WERI-Rb-1 (cell line): Measurements from ENCODE around the gene PTPN23.

Source experiments
- DNase-seq: peaks from one replicate; pipeline ENCODE4 v3.0.0-alpha.2; 2020
- H3K27ac ChIP-seq: fragments of 250-450 bp; sonication (Bioruptor Pico); 2 replicates; pipeline ENCODE4 v1.5.1; 2020; ENCODE audit warnings: mild to moderate bottlenecking, moderate library complexity
- H3K27me3 ChIP-seq: fragments of 250-450 bp; sonication (Bioruptor Pico); 2 replicates; pipeline ENCODE4 v1.5.1; 2021; ENCODE audit warnings: mild to moderate bottlenecking, low read depth, moderate library complexity; ENCODE audit not compliant: insufficient read depth, severe bottlenecking
- H3K36me3 ChIP-seq: fragments of 250-450 bp; sonication (Bioruptor Pico); 2 replicates; pipeline ENCODE4 v1.5.1; 2020; ENCODE audit warnings: mild to moderate bottlenecking, moderate library complexity
- H3K4me3 ChIP-seq: 2 replicates; pipeline ENCODE4 v1.5.1; 2011; ENCODE audit warnings: low read depth, mild to moderate bottlenecking, control low read depth, low read length
- H3K9me3 ChIP-seq: fragments of 250-450 bp; sonication (Bioruptor Pico); 2 replicates; pipeline ENCODE4 v1.5.1; 2021; ENCODE audit warnings: mild to moderate bottlenecking, moderate library complexity; ENCODE audit not compliant: severe bottlenecking
- CTCF ChIP-seq: IDR thresholded peaks from 2 replicates; pipeline ENCODE4 v1.5.1; 2011; ENCODE audit warnings: low read depth, mild to moderate bottlenecking, control low read depth, inconsistent platforms, low read length

Gene PTPN23

GRCh38 chr3:47420044-47420430 lies 39.2 kb downstream of the PTPN23 start:
- no peak overlapping the region for H3K27ac ChIP-seq
- H3K36me3 ChIP-seq = peaks cover 67% of the 10 kb centered on the region

GRCh38 chr3:47420511-47421484 lies 40.0 kb downstream of the PTPN23 start:
- peak; percentile 90 for DNase-seq
- Histone ChIP-seq H3K9me3 (no peaks in the 10 kb centered on the region), H3K4me3 (no peak overlapping the region), H3K36me3 (peaks cover 63% of the 10 kb centered on the region), H3K27me3 (no peaks in the 10 kb centered on the region), H3K27ac (peak overlapping the region; percentile 77)
- TF ChIP-seq CTCF = peak; percentile 97

More at GRCh38 chr3:47420044-47420430, 39.2 kb downstream of the PTPN23 start:
- TF ChIP-seq CTCF = no peak
- no peaks in the 10 kb centered on the region for H3K27me3 ChIP-seq
- DNase-seq = no peak
- H3K4me3 ChIP-seq = no peak overlapping the region
- no peaks in the 10 kb centered on the region for H3K9me3 ChIP-seq

DNA sequence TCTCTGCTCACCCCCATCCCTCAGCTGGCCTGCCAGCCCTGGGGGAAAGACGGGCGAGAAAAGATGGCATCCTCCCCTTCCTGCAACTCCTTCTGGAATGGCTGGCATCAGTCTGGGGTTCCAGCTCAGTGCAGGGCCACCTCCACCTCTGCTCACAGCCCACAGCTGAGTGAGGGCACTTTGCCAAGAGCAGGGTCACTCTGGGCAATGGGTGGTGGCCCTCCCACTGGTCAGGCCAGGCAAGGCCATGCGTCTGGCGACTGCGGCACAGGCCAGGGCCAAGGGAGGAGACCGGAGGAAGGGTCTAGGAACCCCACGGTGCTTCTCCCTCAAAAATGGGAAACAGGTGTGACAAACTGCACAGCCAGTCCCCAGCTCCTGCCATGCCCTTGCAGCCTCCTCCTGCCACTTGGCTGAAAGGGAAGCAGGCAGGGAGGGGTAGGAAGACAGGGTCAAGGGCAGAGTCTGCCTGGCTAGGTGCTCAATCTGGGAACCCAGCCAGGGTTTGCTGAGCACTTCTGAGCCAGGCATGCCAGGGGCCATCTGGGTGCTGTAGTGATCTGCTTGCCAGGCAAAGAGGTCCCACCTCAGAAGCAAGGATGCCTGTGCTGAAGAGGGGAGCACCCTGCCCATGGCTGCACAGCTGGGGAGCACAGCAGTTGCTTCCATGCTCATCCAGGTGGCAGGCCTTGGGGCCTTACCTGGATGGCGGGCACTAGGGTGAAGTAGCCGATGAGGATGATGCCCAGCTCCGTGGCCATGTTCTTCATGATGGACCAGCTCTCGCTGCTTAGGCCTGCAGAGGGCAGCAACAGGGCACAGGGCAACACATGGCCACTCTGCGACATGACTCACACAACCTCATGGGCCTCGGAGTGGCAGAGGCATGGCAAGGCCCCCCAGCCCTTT lies 41.2 kb downstream of the PTPN23 start:
- TF ChIP-seq CTCF = peak; percentile 53
- DNase-seq = no peak
- Histone ChIP-seq H3K4me3 (no peak overlapping the region), H3K27me3 (no peaks in the 10 kb centered on the region), H3K36me3 (peaks cover 60% of the 10 kb centered on the region), H3K27ac (peak overlapping the region; percentile 77), H3K9me3 (no peaks in the 10 kb centered on the region)

DNA sequence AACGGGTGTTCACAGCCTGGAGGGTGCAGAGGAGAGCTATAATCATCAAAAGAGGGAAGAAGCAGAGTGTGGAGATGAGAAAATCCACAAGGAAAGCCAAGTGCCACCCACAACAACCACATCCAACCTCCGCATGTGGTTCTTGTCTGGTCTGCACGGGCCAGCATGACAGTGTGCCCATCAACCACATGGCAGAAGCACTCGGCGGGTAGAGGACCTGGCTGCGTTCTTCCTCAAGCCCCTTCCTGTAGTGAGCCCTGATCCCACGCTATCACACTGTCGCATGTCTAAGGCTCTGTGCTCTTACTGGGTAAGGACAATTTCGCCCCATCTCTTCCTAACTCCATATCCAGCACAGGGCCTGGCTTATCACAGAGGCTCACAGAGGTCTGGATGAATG lies 41.9 kb downstream of the PTPN23 start:
- peaks cover 59% of the 10 kb centered on the region for H3K36me3 ChIP-seq
- no peak overlapping the region for H3K27ac ChIP-seq
- H3K9me3 ChIP-seq = no peaks in the 10 kb centered on the region
- H3K27me3 ChIP-seq = no peaks in the 10 kb centered on the region
- no peak overlapping the region for H3K4me3 ChIP-seq
- DNase-seq = no peak
- no peak for TF ChIP-seq CTCF

DNA sequence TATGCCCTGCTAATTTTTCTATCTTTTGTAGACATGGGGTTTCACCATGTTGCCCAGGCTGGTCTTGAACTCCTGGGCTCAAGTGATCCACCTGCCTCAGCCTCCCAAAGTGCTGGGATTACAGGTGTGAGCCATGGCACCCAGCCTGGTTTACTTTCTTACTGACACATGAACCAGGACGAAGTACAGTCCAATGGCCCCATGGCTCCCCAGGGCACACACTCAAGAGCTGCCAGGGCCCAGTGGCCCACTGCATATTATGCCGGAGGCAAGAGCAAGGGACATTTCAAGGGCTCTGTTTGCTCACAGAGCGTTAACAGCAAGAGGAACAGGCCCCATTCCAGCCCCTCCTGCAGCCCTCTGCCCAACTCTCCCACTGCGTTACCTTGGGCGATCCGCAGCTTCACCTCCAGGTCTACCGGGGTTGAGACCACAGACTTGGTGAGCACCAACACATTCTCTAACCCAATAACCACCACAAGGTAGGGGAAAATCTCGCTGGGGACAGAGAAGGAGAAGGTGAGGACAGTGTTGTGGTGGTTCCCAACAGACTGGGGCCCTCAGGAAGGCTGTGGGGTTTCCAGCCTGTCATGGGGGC lies 42.8 kb downstream of the PTPN23 start:
- H3K27ac ChIP-seq = no peak overlapping the region
- H3K4me3 ChIP-seq = no peak overlapping the region
- H3K9me3 ChIP-seq = no peaks in the 10 kb centered on the region
- no peak for DNase-seq
- peaks cover 62% of the 10 kb centered on the region for H3K36me3 ChIP-seq
- no peaks in the 10 kb centered on the region for H3K27me3 ChIP-seq
- TF ChIP-seq CTCF = no peak
